ENCODE data around the gene ITPK1.

Gene ITPK1

DNA sequence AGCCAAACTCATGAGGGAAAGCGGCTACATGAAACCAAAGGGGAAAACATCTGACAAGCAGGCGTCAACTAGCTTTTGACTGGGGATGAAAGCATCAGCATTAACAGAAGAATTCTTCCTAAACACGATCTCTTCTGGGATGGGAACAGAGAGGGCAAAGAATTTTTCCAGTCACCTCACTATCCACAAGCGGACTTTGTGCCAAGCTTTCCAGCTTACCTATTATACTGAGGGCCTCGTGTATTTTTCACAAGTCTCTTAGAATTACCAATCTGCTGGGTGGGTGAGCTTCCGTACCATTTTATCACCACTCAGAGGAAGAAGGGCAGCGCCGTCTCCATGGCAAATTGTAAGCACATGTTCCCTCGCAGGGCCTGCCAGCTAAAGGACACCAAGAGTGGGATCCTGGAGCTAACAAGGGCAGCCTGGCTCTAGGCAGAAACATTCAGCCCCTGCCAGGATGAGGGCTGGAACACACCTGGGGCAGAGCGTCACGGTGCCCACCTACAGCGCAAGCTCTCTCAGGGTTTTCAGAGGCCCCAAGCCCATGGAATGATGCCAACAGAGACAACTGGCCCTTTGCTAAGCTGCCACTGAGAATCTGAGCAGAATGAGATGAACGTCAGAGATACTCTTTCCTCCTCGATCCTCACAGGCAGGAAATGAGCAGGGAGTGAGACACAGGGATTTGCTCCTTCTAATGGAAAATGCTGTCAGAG is 118.2 kb downstream of the ITPK1 start:
- Histone ChIP-seq H3K36me3 (replicated peaks; ENCODE audit: insufficient read depth, low read length) (no peaks in the 10 kb centered on the region), H3K27ac (ENCODE audit: low read length) (no peak overlapping the region), H3K79me2 (ENCODE audit: low read length) (no peaks in the 10 kb centered on the region), H3K9me3 (replicated peaks; ENCODE audit: insufficient read depth, low read length) (no peaks in the 10 kb centered on the region), H3K4me1 (ENCODE audit: low read length) (no peaks in the 10 kb centered on the region), H3K9ac (ENCODE audit: low read length) (no peak overlapping the region), H2AFZ (ENCODE audit: low read length) (no peak overlapping the region), H3F3A (ENCODE audit: insufficient read depth, low read length) (no peaks in the 10 kb centered on the region), H4K20me1 (ENCODE audit: insufficient read depth, low read length) (no peaks in the 10 kb centered on the region), H3K27me3 (replicated peaks; ENCODE audit: insufficient read depth, low read length) (no peaks in the 10 kb centered on the region), H3K9me2 (replicated peaks; ENCODE audit: insufficient read depth, low read length) (no peaks in the 10 kb centered on the region), H3K4me2 (ENCODE audit: low read depth, low read length) (no peak overlapping the region), H3K4me3 (ENCODE audit: low read length) (no peak overlapping the region)
- DNase-seq, result no peak
- TF ChIP-seq EZH2phosphoT487 (IDR thresholded peaks at IDR 0.05; ENCODE audit: low read length), result no peak
- TF ChIP-seq, protein P1, sequence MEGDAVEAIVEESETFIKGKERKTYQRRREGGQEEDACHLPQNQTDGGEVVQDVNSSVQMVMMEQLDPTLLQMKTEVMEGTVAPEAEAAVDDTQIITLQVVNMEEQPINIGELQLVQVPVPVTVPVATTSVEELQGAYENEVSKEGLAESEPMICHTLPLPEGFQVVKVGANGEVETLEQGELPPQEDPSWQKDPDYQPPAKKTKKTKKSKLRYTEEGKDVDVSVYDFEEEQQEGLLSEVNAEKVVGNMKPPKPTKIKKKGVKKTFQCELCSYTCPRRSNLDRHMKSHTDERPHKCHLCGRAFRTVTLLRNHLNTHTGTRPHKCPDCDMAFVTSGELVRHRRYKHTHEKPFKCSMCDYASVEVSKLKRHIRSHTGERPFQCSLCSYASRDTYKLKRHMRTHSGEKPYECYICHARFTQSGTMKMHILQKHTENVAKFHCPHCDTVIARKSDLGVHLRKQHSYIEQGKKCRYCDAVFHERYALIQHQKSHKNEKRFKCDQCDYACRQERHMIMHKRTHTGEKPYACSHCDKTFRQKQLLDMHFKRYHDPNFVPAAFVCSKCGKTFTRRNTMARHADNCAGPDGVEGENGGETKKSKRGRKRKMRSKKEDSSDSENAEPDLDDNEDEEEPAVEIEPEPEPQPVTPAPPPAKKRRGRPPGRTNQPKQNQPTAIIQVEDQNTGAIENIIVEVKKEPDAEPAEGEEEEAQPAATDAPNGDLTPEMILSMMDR (IDR thresholded peaks at IDR 0.05; ENCODE audit: low read length), result no peak
- TF ChIP-seq EZH2 (optimal IDR thresholded peaks at IDR 0.05; ENCODE audit: low read depth, low read length), result no peak

DNA sequence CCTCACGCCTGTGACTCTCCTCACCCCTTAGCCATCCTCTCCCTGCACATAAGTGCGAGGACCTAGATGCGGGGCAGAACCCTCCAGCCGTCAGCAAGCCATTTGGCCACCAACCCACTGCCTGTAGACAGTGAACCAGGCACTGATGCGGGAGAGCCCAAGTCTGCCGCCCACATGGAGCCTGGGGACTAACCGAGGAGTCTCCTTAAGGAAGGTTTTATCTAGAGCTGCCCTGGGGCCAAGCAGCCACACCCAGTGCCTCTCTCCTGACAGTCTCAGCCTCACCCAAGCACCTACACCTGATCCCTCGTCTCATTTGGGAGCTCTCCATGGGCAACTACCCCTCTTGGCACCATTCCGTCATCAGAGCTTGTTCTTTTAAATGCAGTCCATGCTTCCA is 120.1 kb downstream of the ITPK1 start:
- H3K27me3 ChIP-seq (replicated peaks; ENCODE audit: insufficient read depth, low read length), result no peaks in the 10 kb centered on the region
- H3K9ac ChIP-seq (ENCODE audit: low read length), result no peak overlapping the region
- H3K4me1 ChIP-seq (ENCODE audit: low read length), result no peaks in the 10 kb centered on the region
- no peaks in the 10 kb centered on the region for H3K36me3 ChIP-seq (replicated peaks; ENCODE audit: insufficient read depth, low read length)
- no peaks in the 10 kb centered on the region for H3K79me2 ChIP-seq (ENCODE audit: low read length)
- H3K27ac ChIP-seq (ENCODE audit: low read length), result no peak overlapping the region
- no peaks in the 10 kb centered on the region for H3F3A ChIP-seq (ENCODE audit: insufficient read depth, low read length)
- H3K4me3 ChIP-seq (ENCODE audit: low read length), result no peak overlapping the region
- H3K4me2 ChIP-seq (ENCODE audit: low read depth, low read length), result no peak overlapping the region
- no peaks in the 10 kb centered on the region for H4K20me1 ChIP-seq (ENCODE audit: insufficient read depth, low read length)
- no peaks in the 10 kb centered on the region for H3K9me3 ChIP-seq (replicated peaks; ENCODE audit: insufficient read depth, low read length)
- no peak overlapping the region for H2AFZ ChIP-seq (ENCODE audit: low read length)
- TF ChIP-seq EZH2 (optimal IDR thresholded peaks at IDR 0.05; ENCODE audit: low read depth, low read length) (no peak), EZH2phosphoT487 (IDR thresholded peaks at IDR 0.05; ENCODE audit: low read length) (no peak)
- TF ChIP-seq, protein P1 (IDR thresholded peaks at IDR 0.05; ENCODE audit: low read length), result no peak
- no peaks in the 10 kb centered on the region for H3K9me2 ChIP-seq (replicated peaks; ENCODE audit: insufficient read depth, low read length)
- DNase-seq, result no peak

DNA sequence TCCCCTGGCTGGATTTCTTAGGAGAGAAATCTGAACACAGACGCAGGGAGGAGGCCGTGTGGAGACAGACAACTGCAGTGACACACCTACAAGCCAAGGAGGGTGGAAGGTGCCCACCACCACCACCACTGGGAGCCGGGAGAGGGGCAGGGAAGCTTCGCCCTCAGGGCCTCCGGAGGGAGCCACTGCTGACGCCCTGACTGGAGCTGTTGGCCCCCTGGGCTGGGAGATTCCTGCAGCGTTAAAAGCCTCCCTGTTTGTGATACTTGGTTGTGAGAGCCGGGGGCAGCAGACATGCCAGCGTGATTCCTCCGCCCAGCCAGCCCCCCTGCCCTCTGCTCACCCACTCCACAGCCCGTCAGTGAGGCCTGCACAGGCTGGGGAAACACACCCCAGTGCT is 120.8 kb downstream of the ITPK1 start:
- DNase-seq, result no peak
- no peaks in the 10 kb centered on the region for H3K27me3 ChIP-seq (replicated peaks; ENCODE audit: insufficient read depth, low read length)
- H3K4me1 ChIP-seq (ENCODE audit: low read length), result no peaks in the 10 kb centered on the region
- H3K9me3 ChIP-seq (replicated peaks; ENCODE audit: insufficient read depth, low read length), result no peaks in the 10 kb centered on the region
- no peaks in the 10 kb centered on the region for H3K36me3 ChIP-seq (replicated peaks; ENCODE audit: insufficient read depth, low read length)
- no peak overlapping the region for H3K4me2 ChIP-seq (ENCODE audit: low read depth, low read length)
- no peak overlapping the region for H3K9ac ChIP-seq (ENCODE audit: low read length)
- TF ChIP-seq EZH2phosphoT487 (IDR thresholded peaks at IDR 0.05; ENCODE audit: low read length) (no peak), EZH2 (optimal IDR thresholded peaks at IDR 0.05; ENCODE audit: low read depth, low read length) (no peak)
- TF ChIP-seq, protein P1 (IDR thresholded peaks at IDR 0.05; ENCODE audit: low read length), result no peak
- no peak overlapping the region for H3K4me3 ChIP-seq (ENCODE audit: low read length)
- H3K27ac ChIP-seq (ENCODE audit: low read length), result no peak overlapping the region
- H4K20me1 ChIP-seq (ENCODE audit: insufficient read depth, low read length), result no peaks in the 10 kb centered on the region
- no peaks in the 10 kb centered on the region for H3F3A ChIP-seq (ENCODE audit: insufficient read depth, low read length)
- H3K9me2 ChIP-seq (replicated peaks; ENCODE audit: insufficient read depth, low read length), result no peaks in the 10 kb centered on the region
- H2AFZ ChIP-seq (ENCODE audit: low read length), result no peak overlapping the region
- no peaks in the 10 kb centered on the region for H3K79me2 ChIP-seq (ENCODE audit: low read length)
